ENCODE measurements around the gene SPNS2. TPM values are rescaled to one million over a fixed set of nuclear protein-coding genes. Genes with fewer than 3 reads are reported as not detected.

The SPNS2 gene
- total RNA-seq, 1 experiment from 2014 or later, result not detected

DNA sequence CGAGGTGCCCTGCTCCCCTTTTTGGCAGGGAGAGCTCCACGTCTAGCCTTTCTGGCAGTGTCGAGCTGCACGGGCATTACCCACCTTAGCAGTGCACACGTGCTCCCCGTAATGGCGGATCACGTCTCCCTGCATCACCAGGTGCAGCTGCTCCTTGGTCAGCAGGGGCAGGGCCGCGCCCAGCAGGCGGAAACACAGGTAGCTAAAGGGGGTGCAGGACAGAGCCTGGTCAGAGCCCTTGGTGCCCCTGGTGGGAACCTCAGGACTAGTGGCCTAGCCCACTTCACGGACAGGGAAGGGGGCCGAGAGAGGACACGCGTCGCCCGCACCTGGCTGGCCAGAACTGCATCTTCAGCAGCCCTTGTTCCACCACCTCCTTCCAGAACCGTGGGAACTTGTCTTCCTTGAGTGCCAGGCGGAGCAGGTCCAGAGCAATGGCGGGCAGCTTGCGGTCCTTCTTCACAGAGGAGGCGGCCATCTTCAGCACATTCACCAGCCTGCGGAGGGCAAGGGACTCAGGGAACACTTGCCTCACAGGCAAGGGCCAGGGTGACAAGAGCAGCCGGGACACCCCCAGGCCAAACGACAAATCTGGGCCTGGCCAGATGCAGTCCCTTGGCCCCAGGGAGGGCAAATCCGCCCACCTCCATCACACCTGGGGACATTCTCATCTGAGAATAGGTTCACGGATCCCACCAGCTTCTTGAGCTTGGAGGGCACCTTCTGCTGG is 53.3 kb downstream of the SPNS2 start:
- intact Hi-C loops (cut with micrococcal nuclease), result no loop called here
- peaks cover 9% of the 10 kb centered on the region for H3K4me1 Mint-ChIP-seq (ENCODE audit: insufficient read depth, unreplicated experiment)
- H3K27ac Mint-ChIP-seq (ENCODE audit: low read depth, unreplicated experiment), result no peak overlapping the region

DNA sequence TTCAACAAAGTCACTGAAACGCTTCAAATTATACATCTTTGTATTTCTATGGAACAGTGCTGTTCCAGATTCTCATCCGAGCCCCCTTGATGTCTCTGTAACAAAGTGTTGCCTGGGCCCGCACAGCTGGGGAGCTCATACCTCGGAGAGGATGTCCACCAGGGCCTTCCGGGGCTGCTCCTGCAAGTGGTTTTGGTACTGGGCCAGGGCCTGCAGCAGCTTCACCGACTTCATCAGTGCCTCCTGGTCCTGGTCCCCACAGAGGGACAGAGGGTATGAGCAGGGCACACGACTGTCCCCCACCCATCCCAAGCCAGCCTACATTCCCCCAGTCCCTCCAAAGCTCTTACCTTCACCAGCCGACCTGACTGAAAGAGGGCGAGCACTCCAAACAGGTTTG is 55.0 kb downstream of the SPNS2 start:
- ChIA-PET CTCF (interaction anchor here (0.5 to 1.9 kb wide), 3 partner anchors 12 to 133 kb away, joined by 3 to 9 read pairs (median 6); no protein-coding TSS in a partner anchor), POLR2A (interaction anchor here (0.6 to 2.0 kb wide), 4 partner anchors 9 to 857 kb away, joined by 3 to 15 read pairs (median 4); no protein-coding TSS in a partner anchor)
- Mint-ChIP-seq H3K36me3 (ENCODE audit: insufficient read depth, unreplicated experiment) (peaks cover 55% of the 10 kb centered on the region), H3K27me3 (ENCODE audit: insufficient read depth, unreplicated experiment) (no peaks in the 10 kb centered on the region), H3K4me1 (ENCODE audit: insufficient read depth, unreplicated experiment) (peaks cover 9% of the 10 kb centered on the region), H3K4me3 (ENCODE audit: unreplicated experiment) (peak overlapping the region; percentile 80), H3K9me3 (ENCODE audit: unreplicated experiment) (no peaks in the 10 kb centered on the region), H3K27ac (ENCODE audit: low read depth, unreplicated experiment) (peak overlapping the region; percentile 75)
- TF ChIP-seq, protein P1, sequence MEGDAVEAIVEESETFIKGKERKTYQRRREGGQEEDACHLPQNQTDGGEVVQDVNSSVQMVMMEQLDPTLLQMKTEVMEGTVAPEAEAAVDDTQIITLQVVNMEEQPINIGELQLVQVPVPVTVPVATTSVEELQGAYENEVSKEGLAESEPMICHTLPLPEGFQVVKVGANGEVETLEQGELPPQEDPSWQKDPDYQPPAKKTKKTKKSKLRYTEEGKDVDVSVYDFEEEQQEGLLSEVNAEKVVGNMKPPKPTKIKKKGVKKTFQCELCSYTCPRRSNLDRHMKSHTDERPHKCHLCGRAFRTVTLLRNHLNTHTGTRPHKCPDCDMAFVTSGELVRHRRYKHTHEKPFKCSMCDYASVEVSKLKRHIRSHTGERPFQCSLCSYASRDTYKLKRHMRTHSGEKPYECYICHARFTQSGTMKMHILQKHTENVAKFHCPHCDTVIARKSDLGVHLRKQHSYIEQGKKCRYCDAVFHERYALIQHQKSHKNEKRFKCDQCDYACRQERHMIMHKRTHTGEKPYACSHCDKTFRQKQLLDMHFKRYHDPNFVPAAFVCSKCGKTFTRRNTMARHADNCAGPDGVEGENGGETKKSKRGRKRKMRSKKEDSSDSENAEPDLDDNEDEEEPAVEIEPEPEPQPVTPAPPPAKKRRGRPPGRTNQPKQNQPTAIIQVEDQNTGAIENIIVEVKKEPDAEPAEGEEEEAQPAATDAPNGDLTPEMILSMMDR (IDR thresholded peaks at IDR 0.05; ENCODE audit: unreplicated experiment), result no peak
- intact Hi-C loops (cut with micrococcal nuclease), result no loop called here
- no peak for DNase-seq (ENCODE audit: unreplicated experiment)
- no TSS peak for BruUV-seq (replicated peaks)

More for the DNA sequence above, 53.3 kb downstream of the SPNS2 start:
- no peaks in the 10 kb centered on the region for H3K27me3 Mint-ChIP-seq (ENCODE audit: insufficient read depth, unreplicated experiment)
- ChIA-PET POLR2A (interaction anchor here (1.2 kb wide), 1 partner anchor 39 kb away, joined by 4 read pairs; no protein-coding TSS in a partner anchor), CTCF (interaction anchor here (1.1 to 1.6 kb wide), 4 partner anchors 10 to 131 kb away, joined by 3 to 4 read pairs (median 4); no protein-coding TSS in a partner anchor)
- H3K4me3 Mint-ChIP-seq (ENCODE audit: unreplicated experiment), result no peak overlapping the region
- TF ChIP-seq, protein P1 (IDR thresholded peaks at IDR 0.05; ENCODE audit: unreplicated experiment), result no peak
- no peak for DNase-seq (ENCODE audit: unreplicated experiment)
- H3K9me3 Mint-ChIP-seq (ENCODE audit: unreplicated experiment), result no peaks in the 10 kb centered on the region
- no TSS peak for BruUV-seq (replicated peaks)
- H3K36me3 Mint-ChIP-seq (ENCODE audit: insufficient read depth, unreplicated experiment), result peaks cover 70% of the 10 kb centered on the region

DNA sequence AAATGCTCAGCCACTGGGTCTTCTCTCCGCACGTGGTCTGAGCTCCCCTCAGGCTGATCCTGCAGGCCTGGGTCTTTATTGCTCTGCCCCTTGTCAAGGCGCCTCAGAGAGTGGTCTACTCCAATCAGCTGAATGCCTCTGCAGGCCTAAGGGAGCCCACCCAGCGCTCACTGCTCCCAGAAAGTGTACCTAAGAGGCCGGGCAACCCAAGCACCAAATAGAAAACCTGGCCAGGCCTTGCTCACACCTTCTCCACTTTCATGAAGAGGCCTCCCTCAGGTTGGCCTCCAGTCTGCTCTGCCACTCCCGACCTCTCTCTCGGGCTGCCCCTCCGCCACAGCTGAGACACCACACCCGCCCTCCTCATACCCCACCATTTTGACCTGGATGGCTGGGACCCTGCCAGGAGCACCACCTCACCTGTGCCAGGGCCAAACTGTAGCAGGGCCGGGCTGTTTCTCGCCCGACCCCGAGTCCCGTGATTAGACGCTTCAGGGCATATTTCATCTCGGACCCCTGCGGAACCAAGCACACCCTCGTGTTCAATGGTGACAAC is 55.8 kb downstream of the SPNS2 start:
- DNase-seq (ENCODE audit: unreplicated experiment), result no peak
- Mint-ChIP-seq H3K36me3 (ENCODE audit: insufficient read depth, unreplicated experiment) (peaks cover 50% of the 10 kb centered on the region), H3K27me3 (ENCODE audit: insufficient read depth, unreplicated experiment) (no peaks in the 10 kb centered on the region), H3K4me1 (ENCODE audit: insufficient read depth, unreplicated experiment) (peaks cover 9% of the 10 kb centered on the region), H3K27ac (ENCODE audit: low read depth, unreplicated experiment) (peak overlapping the region; percentile 75), H3K4me3 (ENCODE audit: unreplicated experiment) (peak overlapping the region; percentile 80), H3K9me3 (ENCODE audit: unreplicated experiment) (no peaks in the 10 kb centered on the region)
- POLR2A ChIA-PET, result interaction anchor here (0.6 to 2.0 kb wide), 9 partner anchors 8 to 858 kb away, joined by 3 to 15 read pairs (median 3); no protein-coding TSS in a partner anchor
- TF ChIP-seq, protein P1 (IDR thresholded peaks at IDR 0.05; ENCODE audit: unreplicated experiment), result no peak
- CTCF ChIA-PET, result interaction anchor here (0.5 to 1.9 kb wide), 7 partner anchors 11 to 344 kb away, joined by 3 to 9 read pairs (median 3); no protein-coding TSS in a partner anchor
- no TSS peak for BruUV-seq (replicated peaks)
- intact Hi-C loops (cut with micrococcal nuclease), result no loop called here
